ENCODE data around the gene PAX8.

DNA sequence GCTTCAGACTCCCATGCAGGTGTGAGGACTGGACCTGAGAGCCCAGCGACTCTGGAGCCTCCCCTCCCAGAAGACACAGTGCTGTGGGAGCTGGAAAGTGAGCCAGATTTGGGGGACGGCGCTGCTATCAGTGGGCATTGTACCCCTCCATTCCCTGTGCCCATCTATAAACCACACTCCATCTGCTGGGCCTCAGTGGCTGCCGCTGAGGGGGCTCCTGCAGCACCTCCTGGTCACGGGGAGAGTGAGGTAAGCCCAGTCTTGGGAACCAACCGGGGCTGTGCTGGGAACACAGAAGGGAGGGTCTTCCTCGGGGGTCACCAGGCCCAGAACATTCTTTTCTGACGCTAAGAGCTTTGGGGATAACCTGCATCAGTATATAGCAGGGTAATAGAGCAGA is 95.5 kb downstream of the PAX8 start:
- TF ChIP-seq, protein P1, sequence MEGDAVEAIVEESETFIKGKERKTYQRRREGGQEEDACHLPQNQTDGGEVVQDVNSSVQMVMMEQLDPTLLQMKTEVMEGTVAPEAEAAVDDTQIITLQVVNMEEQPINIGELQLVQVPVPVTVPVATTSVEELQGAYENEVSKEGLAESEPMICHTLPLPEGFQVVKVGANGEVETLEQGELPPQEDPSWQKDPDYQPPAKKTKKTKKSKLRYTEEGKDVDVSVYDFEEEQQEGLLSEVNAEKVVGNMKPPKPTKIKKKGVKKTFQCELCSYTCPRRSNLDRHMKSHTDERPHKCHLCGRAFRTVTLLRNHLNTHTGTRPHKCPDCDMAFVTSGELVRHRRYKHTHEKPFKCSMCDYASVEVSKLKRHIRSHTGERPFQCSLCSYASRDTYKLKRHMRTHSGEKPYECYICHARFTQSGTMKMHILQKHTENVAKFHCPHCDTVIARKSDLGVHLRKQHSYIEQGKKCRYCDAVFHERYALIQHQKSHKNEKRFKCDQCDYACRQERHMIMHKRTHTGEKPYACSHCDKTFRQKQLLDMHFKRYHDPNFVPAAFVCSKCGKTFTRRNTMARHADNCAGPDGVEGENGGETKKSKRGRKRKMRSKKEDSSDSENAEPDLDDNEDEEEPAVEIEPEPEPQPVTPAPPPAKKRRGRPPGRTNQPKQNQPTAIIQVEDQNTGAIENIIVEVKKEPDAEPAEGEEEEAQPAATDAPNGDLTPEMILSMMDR (conservative IDR thresholded peaks at IDR 0.05 in 1 of 2, IDR thresholded peaks at IDR 0.05 in 1 of 2; ENCODE audit: low read depth in 1 of 2, low read length in 2 of 2) = no peak
- no peak for TF ChIP-seq EZH2 (IDR thresholded peaks at IDR 0.05; ENCODE audit: low read length, missing control alignments)
